ENCODE data around the gene CD33. TPM values are rescaled to one million over a fixed set of nuclear protein-coding genes. Genes with fewer than 3 reads are reported as not detected.
A peak's percentile ranks its signal among the peaks of the same experiment; 100 is the strongest.

The CD33 gene
- total RNA-seq, 2 experiments from 2014 or later = 2.3 to 4.0 TPM

- Mint-ChIP-seq H3K4me1 (ENCODE audit: low read depth) (peaks cover 26% of the 10 kb centered on the region), H3K4me3 (no peak overlapping the region), H3K9me3 (ENCODE audit: insufficient read depth) (no peaks in the 10 kb centered on the region), H3K27me3 (ENCODE audit: low read depth) (peaks cover 21% of the 10 kb centered on the region), H3K27ac (no peak overlapping the region), H3K36me3 (ENCODE audit: low read depth) (no peaks in the 10 kb centered on the region)
- CTCF ChIA-PET = no interaction called here
- ATAC-seq (no peak), DNase-seq (no peak)
- POLR2A ChIA-PET = no interaction called here
Observed at GRCh38 chr19:51211833-51212232, 13.0 kb upstream of the CD33 start.

DNA sequence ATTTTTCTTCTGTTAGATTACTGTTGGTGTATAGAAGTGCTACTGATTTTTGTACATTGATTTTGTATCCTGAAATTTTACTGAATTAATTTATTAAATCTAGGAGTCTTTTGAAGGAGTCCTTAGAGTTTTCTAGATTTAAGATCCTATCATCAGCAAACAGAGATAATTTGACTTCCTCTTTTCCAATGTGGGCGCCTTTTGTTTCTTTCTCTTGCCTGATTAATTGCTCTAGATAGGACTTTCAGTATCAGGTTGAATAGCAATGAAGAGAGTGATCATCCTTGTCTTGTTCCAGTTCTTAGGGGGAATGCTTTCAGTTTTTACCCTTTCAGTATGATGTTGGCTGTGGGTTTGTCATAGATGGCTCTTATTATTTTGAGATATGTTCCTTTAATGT, 5.6 kb upstream of the CD33 start:
- no peak overlapping the region for H3K27ac Mint-ChIP-seq
- POLR2A ChIA-PET = no interaction called here
- H3K4me1 Mint-ChIP-seq (ENCODE audit: low read depth) = peaks cover 8% of the 10 kb centered on the region
- H3K36me3 Mint-ChIP-seq (ENCODE audit: low read depth) = no peaks in the 10 kb centered on the region
- DNase-seq = no peak
- H3K4me3 Mint-ChIP-seq = no peak overlapping the region
- CTCF ChIA-PET = no interaction called here
- ATAC-seq = no peak
- H3K27me3 Mint-ChIP-seq (ENCODE audit: low read depth) = peaks cover 46% of the 10 kb centered on the region
- no peaks in the 10 kb centered on the region for H3K9me3 Mint-ChIP-seq (ENCODE audit: insufficient read depth)

- ATAC-seq = no peak
- Mint-ChIP-seq H3K36me3 (ENCODE audit: low read depth) (no peaks in the 10 kb centered on the region), H3K27ac (no peak overlapping the region), H3K9me3 (ENCODE audit: insufficient read depth) (no peaks in the 10 kb centered on the region), H3K4me3 (no peak overlapping the region), H3K4me1 (ENCODE audit: low read depth) (peaks cover 15% of the 10 kb centered on the region), H3K27me3 (ENCODE audit: low read depth) (peaks cover 46% of the 10 kb centered on the region)
- no peak for DNase-seq
- ChIA-PET POLR2A (no interaction called here), CTCF (no interaction called here)
Observed at GRCh38 chr19:51219971-51220370, 4.9 kb upstream of the CD33 start.

DNA sequence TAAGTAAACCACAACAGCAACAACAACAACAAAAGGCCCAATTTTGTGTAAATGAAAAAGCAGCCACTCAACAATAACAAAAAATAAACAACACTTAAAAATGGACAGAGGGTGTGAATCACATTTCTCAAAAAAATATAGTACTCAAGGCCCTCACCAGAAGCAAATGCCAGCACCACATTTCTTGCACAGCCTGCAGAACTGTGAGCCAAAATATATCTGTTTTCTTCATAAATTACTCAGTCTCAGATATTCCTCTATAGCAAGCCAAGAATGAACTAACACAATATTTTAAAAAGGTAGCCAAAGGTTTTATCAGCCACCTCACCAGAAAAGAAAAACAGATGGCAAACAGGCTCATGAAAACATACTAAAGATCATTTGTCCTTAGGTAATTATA, 3.9 kb upstream of the CD33 start:
- Mint-ChIP-seq H3K4me3 (no peak overlapping the region), H3K36me3 (ENCODE audit: low read depth) (no peaks in the 10 kb centered on the region), H3K9me3 (ENCODE audit: insufficient read depth) (no peaks in the 10 kb centered on the region), H3K4me1 (ENCODE audit: low read depth) (peaks cover 25% of the 10 kb centered on the region), H3K27ac (no peak overlapping the region), H3K27me3 (ENCODE audit: low read depth) (peaks cover 48% of the 10 kb centered on the region)
- ATAC-seq (no peak), DNase-seq (no peak)
- POLR2A ChIA-PET = no interaction called here
- CTCF ChIA-PET = no interaction called here

DNA sequence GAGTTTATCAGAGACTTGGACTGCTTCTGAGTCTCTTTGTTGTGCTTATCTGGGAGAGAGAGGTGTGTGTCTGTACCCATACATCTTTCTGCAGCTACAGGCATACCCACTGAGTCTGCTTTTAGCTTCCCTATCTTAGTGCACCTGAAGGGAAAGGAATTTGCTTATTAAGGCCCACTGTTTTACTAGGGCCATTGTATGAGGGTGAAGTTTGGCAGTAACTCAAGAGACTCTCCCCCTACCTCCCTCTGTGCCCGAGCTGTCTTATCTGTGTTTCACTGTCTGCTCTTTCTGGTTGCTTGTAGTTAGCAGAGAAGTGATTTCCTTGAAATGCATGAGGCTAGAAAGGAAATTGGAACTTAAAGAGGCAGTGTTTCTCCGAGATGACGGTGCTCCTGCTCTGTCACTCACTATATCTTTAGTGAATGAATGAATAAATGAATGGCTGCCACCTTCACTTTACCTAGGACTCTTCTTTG, 678 bp upstream of the CD33 start:
- Mint-ChIP-seq H3K36me3 (ENCODE audit: low read depth) (no peaks in the 10 kb centered on the region), H3K4me3 (peak overlapping the region; percentile 9), H3K27me3 (ENCODE audit: low read depth) (peaks cover 65% of the 10 kb centered on the region), H3K27ac (peak overlapping the region; percentile 54), H3K9me3 (ENCODE audit: insufficient read depth) (no peaks in the 10 kb centered on the region), H3K4me1 (ENCODE audit: low read depth) (peaks cover 31% of the 10 kb centered on the region)
- POLR2A ChIA-PET = no interaction called here
- CTCF ChIA-PET = no interaction called here
- ATAC-seq = no peak
- no peak for DNase-seq

DNA sequence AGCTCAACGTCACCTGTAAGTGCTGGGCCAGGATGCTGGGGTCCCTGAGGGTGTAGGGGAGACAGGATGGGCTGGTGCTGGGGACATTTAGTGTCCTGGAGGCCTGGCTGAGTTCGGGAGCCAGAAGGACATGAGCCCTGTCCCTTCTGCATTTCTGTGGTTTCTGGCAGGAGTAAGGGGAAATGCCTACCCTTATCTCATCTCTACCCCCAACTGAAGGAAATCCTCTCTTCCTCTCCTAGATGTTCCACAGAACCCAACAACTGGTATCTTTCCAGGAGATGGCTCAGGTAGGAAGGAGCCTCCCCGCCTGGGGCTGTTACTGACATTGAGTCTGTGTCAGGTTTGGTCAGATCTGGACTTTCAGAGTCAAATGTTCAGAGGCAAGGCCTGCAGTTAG, 1.2 kb downstream of the CD33 start:
- no peaks in the 10 kb centered on the region for H3K9me3 Mint-ChIP-seq (ENCODE audit: insufficient read depth)
- H3K27me3 Mint-ChIP-seq (ENCODE audit: low read depth) = peaks cover 60% of the 10 kb centered on the region
- peaks cover 31% of the 10 kb centered on the region for H3K4me1 Mint-ChIP-seq (ENCODE audit: low read depth)
- peak overlapping the region; percentile 39 for H3K4me3 Mint-ChIP-seq
- no peak overlapping the region for H3K27ac Mint-ChIP-seq
- CTCF ChIA-PET = interaction anchor here (1.6 kb wide), 1 partner anchor 31 kb away, joined by 4 read pairs; no protein-coding TSS in a partner anchor
- DNase-seq (no peak), ATAC-seq (no peak)
- POLR2A ChIA-PET = no interaction called here
- H3K36me3 Mint-ChIP-seq (ENCODE audit: low read depth) = no peaks in the 10 kb centered on the region

DNA sequence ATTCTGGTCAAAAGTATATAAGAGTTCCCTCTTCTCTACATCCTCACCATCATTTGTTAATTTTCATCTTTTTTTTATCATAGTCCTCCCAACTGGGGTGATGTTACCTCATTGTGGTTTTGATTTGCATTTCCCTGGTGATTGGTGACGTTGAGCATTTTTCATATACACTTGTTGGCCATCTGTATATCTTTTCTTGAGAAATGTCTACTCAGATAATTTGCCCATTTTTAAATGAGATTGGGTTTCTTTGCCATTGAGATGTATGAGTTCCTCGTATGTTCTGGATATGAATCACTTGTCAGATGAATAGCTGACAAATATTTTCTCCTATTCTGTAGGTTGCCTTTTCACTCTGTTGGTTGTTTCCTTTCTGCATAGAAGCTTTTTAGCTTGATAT, 2.4 kb downstream of the CD33 start:
- ATAC-seq (no peak), DNase-seq (no peak)
- H3K27ac Mint-ChIP-seq = no peak overlapping the region
- ChIA-PET POLR2A (no interaction called here), CTCF (interaction anchor here (1.6 to 1.8 kb wide), 2 partner anchors 30 to 32 kb away, joined by 4 to 6 read pairs; no protein-coding TSS in a partner anchor)
- no peak overlapping the region for H3K4me3 Mint-ChIP-seq
- H3K27me3 Mint-ChIP-seq (ENCODE audit: low read depth) = peaks cover 57% of the 10 kb centered on the region
- no peaks in the 10 kb centered on the region for H3K9me3 Mint-ChIP-seq (ENCODE audit: insufficient read depth)
- H3K4me1 Mint-ChIP-seq (ENCODE audit: low read depth) = peaks cover 31% of the 10 kb centered on the region
- H3K36me3 Mint-ChIP-seq (ENCODE audit: low read depth) = no peaks in the 10 kb centered on the region

- DNase-seq (no peak), ATAC-seq (no peak)
- H3K4me1 Mint-ChIP-seq (ENCODE audit: low read depth) = peaks cover 31% of the 10 kb centered on the region
- no peaks in the 10 kb centered on the region for H3K36me3 Mint-ChIP-seq (ENCODE audit: low read depth)
- no peak overlapping the region for H3K4me3 Mint-ChIP-seq
- ChIA-PET CTCF (interaction anchor here (1.8 kb wide), 1 partner anchor 32 kb away, joined by 6 read pairs; no protein-coding TSS in a partner anchor), POLR2A (no interaction called here)
- peaks cover 60% of the 10 kb centered on the region for H3K27me3 Mint-ChIP-seq (ENCODE audit: low read depth)
- H3K9me3 Mint-ChIP-seq (ENCODE audit: insufficient read depth) = no peaks in the 10 kb centered on the region
- H3K27ac Mint-ChIP-seq = no peak overlapping the region
Observed at GRCh38 chr19:51227966-51228365, 3.1 kb downstream of the CD33 start.

GRCh38 chr19:51240866-51241265, 16.0 kb downstream of the CD33 start:
- ChIA-PET CTCF (no interaction called here), POLR2A (no interaction called here)
- DNase-seq = no peak
- H3K4me3 Mint-ChIP-seq = no peak overlapping the region
- peaks cover 7% of the 10 kb centered on the region for H3K36me3 Mint-ChIP-seq (ENCODE audit: low read depth)
- H3K27ac Mint-ChIP-seq = no peak overlapping the region
- no peak for ATAC-seq
- peaks cover 27% of the 10 kb centered on the region for H3K4me1 Mint-ChIP-seq (ENCODE audit: low read depth)
- H3K9me3 Mint-ChIP-seq (ENCODE audit: insufficient read depth) = no peaks in the 10 kb centered on the region
- H3K27me3 Mint-ChIP-seq (ENCODE audit: low read depth) = peaks cover 29% of the 10 kb centered on the region

- Mint-ChIP-seq H3K4me3 (no peak overlapping the region), H3K27me3 (ENCODE audit: low read depth) (peaks cover 29% of the 10 kb centered on the region), H3K4me1 (ENCODE audit: low read depth) (peaks cover 47% of the 10 kb centered on the region), H3K27ac (peak overlapping the region; percentile 10), H3K9me3 (ENCODE audit: insufficient read depth) (no peaks in the 10 kb centered on the region), H3K36me3 (ENCODE audit: low read depth) (peaks cover 9% of the 10 kb centered on the region)
- POLR2A ChIA-PET = no interaction called here
- no peak for DNase-seq
- ATAC-seq = no peak
- CTCF ChIA-PET = no interaction called here
Observed at GRCh38 chr19:51242881-51243630, 18.2 kb downstream of the CD33 start.

- peaks cover 14% of the 10 kb centered on the region for H3K36me3 Mint-ChIP-seq (ENCODE audit: low read depth)
- peak overlapping the region; percentile 83 for H3K27ac Mint-ChIP-seq
- H3K27me3 Mint-ChIP-seq (ENCODE audit: low read depth) = peaks cover 19% of the 10 kb centered on the region
- ATAC-seq = peak; percentile 69
- H3K9me3 Mint-ChIP-seq (ENCODE audit: insufficient read depth) = no peaks in the 10 kb centered on the region
- DNase-seq = peak; percentile 44
- peak overlapping the region; percentile 60 for H3K4me3 Mint-ChIP-seq
- ChIA-PET POLR2A (no interaction called here), CTCF (interaction anchor here (2.0 to 3.8 kb wide), 2 partner anchors 12 to 14 kb away, joined by 8 to 16 read pairs; no protein-coding TSS in a partner anchor)
- H3K4me1 Mint-ChIP-seq (ENCODE audit: low read depth) = peaks cover 69% of the 10 kb centered on the region
Observed at GRCh38 chr19:51246164-51246552, 21.3 kb downstream of the CD33 start.

GRCh38 chr19:51247972-51248590, 23.2 kb downstream of the CD33 start:
- Mint-ChIP-seq H3K27me3 (ENCODE audit: low read depth) (peaks cover 12% of the 10 kb centered on the region), H3K9me3 (ENCODE audit: insufficient read depth) (no peaks in the 10 kb centered on the region), H3K4me1 (ENCODE audit: low read depth) (peaks cover 77% of the 10 kb centered on the region), H3K36me3 (ENCODE audit: low read depth) (peaks cover 14% of the 10 kb centered on the region), H3K27ac (peak overlapping the region; percentile 2), H3K4me3 (no peak overlapping the region)
- DNase-seq (no peak), ATAC-seq (no peak)
- POLR2A ChIA-PET = no interaction called here
- CTCF ChIA-PET = interaction anchor here (3.1 kb wide), 1 partner anchor 12 kb away, joined by 20 read pairs; no protein-coding TSS in a partner anchor

All from activated CD8-positive, alpha-beta T cell treated with anti-CD3 and anti-CD28 coated beads, Interleukin-2, amount 10 ng/mL, durations not matched to agents 7 days and 5 days (primary cell).